Gastroesophageal sphincter (tissue), 4 donors: ENCODE measurements around the gene AASDH. TPM values are rescaled to one million over a fixed set of nuclear protein-coding genes. Genes with fewer than 3 reads are reported as not detected.
A peak's percentile ranks its signal among the peaks of the same experiment; 100 is the strongest.

ENCODE experiments used
- ATAC-seq: fragments of 150-250 bp; one replicate; pipeline ENCODE4 v1.9.1; 2016; ENCODE audit warnings: mild to moderate bottlenecking, moderate library complexity
- H3K27ac ChIP-seq, 4 donors: fragments of 200-600 bp; sonication (generic) in 3 of 4; 1 replicate in 3 of 4; 2 replicates in 1 of 4; pipeline ENCODE4 v1.5.1; 2016 to 2019
- H3K27me3 ChIP-seq: fragments of 200-600 bp; sonication (generic); one replicate; pipeline ENCODE4 v1.5.1; 2019
- H3K36me3 ChIP-seq, 2 donors: fragments of 200-600 bp; sonication (generic); one replicate each; pipeline ENCODE4 v1.5.1; 2019; ENCODE audit warnings: control low read depth in 1 of 2
- H3K4me1 ChIP-seq, 3 donors: fragments of 200-600 bp; sonication (generic); 1 replicate in 2 of 3; 2 replicates in 1 of 3; pipeline ENCODE4 v1.5.1; 2016 to 2019; ENCODE audit warnings: control low read depth in 2 of 3
- H3K4me3 ChIP-seq, 2 donors: fragments of 200-600 bp; sonication (generic); one replicate each; pipeline ENCODE4 v1.5.1; 2019; ENCODE audit warnings: mild to moderate bottlenecking in 1 of 2, moderate library complexity in 1 of 2
- H3K9me3 ChIP-seq, 3 donors: fragments of 200-600 bp; sonication (generic); one replicate each; pipeline ENCODE4 v1.5.1; 2017 to 2019; ENCODE audit warnings: control low read depth in 2 of 3
- EP300 ChIP-seq: sonication (generic); formaldehyde crosslinking; IDR thresholded peaks from one replicate; pipeline ENCODE4 v1.6.1; 2017; ENCODE audit warnings: antibody characterized with exemption, mild to moderate bottlenecking
- POLR2A ChIP-seq, 2 donors: fragments of 450-650 bp; IDR thresholded peaks; one replicate each; pipeline ENCODE4 v1.6.1; 2017; ENCODE audit warnings: antibody characterized with exemption in 2 of 2, mild to moderate bottlenecking in 2 of 2, moderate library complexity in 1 of 2
- POLR2AphosphoS5 ChIP-seq: sonication (generic); formaldehyde crosslinking; IDR thresholded peaks from one replicate; pipeline ENCODE4 v1.6.1; 2017; ENCODE audit warnings: antibody characterized with exemption
- WGBS, 2 donors: methylation state at CpG; one replicate each; pipeline ENCODE4 v1.1.5; 2018; ENCODE audit warnings: low coverage in 1 of 2; 5-methylcytosine and 5-hydroxymethylcytosine counted together
- total RNA-seq, 4 donors: library from RNA; depleted of rRNA; stranded (reverse); fragments of >200 nt; gene quantifications; one replicate each; pipeline ENCODE4 v1.1.0, GENCODE V29; 2016
- TF ChIP-seq, protein P1 (sequence below), 4 experiments: fragments of 200-600 bp in 2 of 4; fragments of 450-650 bp in 2 of 4; sonication (generic) in 1 of 4; IDR thresholded peaks; one replicate each; pipeline ENCODE4 v1.5.1; 2017 to 2019; ENCODE audit warnings: antibody characterized with exemption in 4 of 4, mild to moderate bottlenecking in 2 of 4, moderate library complexity in 2 of 4

Gene AASDH, protein sequence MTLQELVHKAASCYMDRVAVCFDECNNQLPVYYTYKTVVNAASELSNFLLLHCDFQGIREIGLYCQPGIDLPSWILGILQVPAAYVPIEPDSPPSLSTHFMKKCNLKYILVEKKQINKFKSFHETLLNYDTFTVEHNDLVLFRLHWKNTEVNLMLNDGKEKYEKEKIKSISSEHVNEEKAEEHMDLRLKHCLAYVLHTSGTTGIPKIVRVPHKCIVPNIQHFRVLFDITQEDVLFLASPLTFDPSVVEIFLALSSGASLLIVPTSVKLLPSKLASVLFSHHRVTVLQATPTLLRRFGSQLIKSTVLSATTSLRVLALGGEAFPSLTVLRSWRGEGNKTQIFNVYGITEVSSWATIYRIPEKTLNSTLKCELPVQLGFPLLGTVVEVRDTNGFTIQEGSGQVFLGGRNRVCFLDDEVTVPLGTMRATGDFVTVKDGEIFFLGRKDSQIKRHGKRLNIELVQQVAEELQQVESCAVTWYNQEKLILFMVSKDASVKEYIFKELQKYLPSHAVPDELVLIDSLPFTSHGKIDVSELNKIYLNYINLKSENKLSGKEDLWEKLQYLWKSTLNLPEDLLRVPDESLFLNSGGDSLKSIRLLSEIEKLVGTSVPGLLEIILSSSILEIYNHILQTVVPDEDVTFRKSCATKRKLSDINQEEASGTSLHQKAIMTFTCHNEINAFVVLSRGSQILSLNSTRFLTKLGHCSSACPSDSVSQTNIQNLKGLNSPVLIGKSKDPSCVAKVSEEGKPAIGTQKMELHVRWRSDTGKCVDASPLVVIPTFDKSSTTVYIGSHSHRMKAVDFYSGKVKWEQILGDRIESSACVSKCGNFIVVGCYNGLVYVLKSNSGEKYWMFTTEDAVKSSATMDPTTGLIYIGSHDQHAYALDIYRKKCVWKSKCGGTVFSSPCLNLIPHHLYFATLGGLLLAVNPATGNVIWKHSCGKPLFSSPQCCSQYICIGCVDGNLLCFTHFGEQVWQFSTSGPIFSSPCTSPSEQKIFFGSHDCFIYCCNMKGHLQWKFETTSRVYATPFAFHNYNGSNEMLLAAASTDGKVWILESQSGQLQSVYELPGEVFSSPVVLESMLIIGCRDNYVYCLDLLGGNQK
- total RNA-seq, result 10 to 100 TPM in 2 of 4 donors, 1 to 10 TPM in 2; 4.5 to 13.1 (median 9.5) TPM

DNA sequence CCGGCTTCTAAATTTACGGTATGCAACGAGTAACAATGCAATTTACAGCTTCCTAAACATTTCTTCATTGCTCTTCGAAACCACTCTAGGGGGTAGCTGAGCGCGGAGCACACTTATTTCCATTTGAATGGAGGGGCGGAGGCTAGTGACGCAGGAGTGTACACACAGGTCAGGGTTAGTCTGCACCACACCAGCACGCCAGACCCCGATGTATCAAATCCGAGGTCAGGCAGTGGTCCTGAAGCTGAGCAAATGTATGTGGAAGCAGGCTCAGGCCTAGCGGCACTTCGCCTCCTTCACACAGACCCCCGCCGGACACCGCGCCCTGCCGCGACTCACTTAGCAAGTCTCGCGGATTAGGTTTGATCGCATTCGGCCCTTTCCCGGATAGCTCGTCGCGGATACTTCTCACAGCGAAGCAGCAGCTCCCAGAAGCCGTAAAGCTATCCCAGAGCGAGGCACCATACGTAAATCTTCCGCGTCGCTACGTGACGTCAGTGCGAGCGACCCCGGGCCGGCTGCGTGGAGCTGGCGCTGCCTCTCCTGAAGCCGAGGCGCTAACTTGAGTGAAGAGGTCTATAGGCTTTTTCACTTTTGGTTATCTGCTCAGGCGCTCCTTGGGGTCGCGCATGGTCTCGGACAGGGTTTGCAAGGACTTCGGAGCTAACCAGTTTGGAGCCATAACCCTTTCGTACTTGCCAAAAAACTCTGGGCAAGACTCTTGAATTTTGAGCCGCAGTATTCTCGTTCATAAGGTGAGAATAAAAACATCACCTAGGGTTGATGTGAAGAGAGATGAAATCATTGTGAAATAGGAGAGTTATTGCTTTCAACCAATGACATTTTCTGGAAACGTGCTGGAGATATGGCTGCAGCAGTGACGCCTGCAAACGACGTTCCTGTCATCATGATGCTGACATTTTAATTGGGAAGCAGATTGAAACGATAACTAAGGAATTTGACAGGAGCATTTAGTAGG is at the start of gene AASDH:
Gene AASDH (minus strand): TSS at position 469 of the 979 bp plus-strand sequence. CDS start 3,192 bp downstream, outside the sequence.
- WGBS, 2 donors, result 1 to 3% methylated on average over 13 to 17 of the region's 57 CpGs
- Histone ChIP-seq H3K36me3 (peaks cover 0 to 5% of the 10 kb centered on the region in 2 donors), H3K4me3 (peak within 1 kb of the TSS; percentile 73 to 97), H3K9me3 (no peaks in the 10 kb centered on the region), H3K27ac (peak within 1 kb of the TSS; percentile 95 to 99 (median 96)), H3K4me1 (peaks cover 6 to 31% (median 6%) of the 10 kb centered on the region in 3 donors), H3K27me3 (no peaks in the 10 kb centered on the region)
- peak; percentile 97 for ATAC-seq
- TF ChIP-seq, protein P1, sequence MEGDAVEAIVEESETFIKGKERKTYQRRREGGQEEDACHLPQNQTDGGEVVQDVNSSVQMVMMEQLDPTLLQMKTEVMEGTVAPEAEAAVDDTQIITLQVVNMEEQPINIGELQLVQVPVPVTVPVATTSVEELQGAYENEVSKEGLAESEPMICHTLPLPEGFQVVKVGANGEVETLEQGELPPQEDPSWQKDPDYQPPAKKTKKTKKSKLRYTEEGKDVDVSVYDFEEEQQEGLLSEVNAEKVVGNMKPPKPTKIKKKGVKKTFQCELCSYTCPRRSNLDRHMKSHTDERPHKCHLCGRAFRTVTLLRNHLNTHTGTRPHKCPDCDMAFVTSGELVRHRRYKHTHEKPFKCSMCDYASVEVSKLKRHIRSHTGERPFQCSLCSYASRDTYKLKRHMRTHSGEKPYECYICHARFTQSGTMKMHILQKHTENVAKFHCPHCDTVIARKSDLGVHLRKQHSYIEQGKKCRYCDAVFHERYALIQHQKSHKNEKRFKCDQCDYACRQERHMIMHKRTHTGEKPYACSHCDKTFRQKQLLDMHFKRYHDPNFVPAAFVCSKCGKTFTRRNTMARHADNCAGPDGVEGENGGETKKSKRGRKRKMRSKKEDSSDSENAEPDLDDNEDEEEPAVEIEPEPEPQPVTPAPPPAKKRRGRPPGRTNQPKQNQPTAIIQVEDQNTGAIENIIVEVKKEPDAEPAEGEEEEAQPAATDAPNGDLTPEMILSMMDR (IDR thresholded peaks at IDR 0.05), result no peak
- TF ChIP-seq POLR2A (IDR thresholded peaks at IDR 0.05) (peak; percentile 73 to 80), POLR2AphosphoS5 (peak; percentile 93)

DNA sequence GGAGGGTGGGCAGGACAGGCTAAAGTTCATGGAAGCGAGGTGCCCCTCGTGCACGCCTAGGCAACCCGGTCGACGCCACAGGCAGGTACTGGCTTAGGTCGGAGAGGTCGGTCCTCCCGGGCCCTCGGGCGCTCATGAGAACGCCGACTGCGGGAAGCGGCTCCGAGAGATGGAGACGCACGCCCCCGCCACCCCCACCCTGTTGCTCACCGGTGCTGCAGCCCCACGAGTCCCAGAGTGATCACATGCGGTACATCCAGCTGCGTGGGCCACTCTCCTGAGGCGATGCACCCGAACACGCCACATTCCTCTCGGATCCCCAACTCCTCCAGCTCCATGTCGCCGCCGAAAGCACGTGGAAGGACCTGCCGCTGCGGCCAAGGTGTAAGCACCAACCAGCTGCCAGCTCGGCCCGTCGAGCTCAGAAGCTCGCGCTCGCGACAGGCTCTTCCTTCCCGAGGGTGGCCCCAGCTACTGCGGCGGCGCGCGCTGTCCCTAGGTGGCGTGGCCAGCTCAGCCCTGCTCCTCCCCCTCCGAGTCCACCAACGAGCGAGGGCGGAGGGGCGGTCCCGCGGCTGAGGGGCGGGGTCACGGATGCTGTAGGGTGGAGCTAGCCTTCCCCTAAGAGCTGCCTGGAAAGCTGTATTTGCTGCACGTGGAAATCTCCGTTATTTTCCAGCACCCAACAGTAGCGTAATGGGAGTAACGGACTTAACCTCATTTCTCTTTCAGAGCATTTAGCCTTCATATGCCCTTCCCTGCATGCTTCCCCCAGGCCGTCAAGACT is 48.0 kb upstream of the AASDH start, which contains the start of gene PPAT:
Gene PPAT (minus strand): TSS at position 476 of the 787 bp plus-strand sequence. CDS start 138 bp downstream, at position 338.
- Histone ChIP-seq H3K4me3 (peak within 1 kb of the TSS; percentile 45 to 72), H3K36me3 (no peaks in the 10 kb centered on the region), H3K4me1 (peaks cover 0 to 33% (median 0%) of the 10 kb centered on the region in 3 donors), H3K27ac (peak within 1 kb of the TSS; percentile 75 to 97 (median 93)), H3K27me3 (no peaks in the 10 kb centered on the region), H3K9me3 (no peaks in the 10 kb centered on the region)
- 0% methylated on average over 22 of the region's 61 CpGs; no CpG with 5 or more reads in 1 of the 2 donors for WGBS, 2 donors
- TF ChIP-seq EP300 (no peak), POLR2A (IDR thresholded peaks at IDR 0.05) (peak; percentile 10 to 41), POLR2AphosphoS5 (peak; percentile 55)
- TF ChIP-seq, protein P1 (IDR thresholded peaks at IDR 0.05), result peak in 3 of 4 experiments; percentile 40 to 52 (median 46)
- peak; percentile 95 for ATAC-seq

DNA sequence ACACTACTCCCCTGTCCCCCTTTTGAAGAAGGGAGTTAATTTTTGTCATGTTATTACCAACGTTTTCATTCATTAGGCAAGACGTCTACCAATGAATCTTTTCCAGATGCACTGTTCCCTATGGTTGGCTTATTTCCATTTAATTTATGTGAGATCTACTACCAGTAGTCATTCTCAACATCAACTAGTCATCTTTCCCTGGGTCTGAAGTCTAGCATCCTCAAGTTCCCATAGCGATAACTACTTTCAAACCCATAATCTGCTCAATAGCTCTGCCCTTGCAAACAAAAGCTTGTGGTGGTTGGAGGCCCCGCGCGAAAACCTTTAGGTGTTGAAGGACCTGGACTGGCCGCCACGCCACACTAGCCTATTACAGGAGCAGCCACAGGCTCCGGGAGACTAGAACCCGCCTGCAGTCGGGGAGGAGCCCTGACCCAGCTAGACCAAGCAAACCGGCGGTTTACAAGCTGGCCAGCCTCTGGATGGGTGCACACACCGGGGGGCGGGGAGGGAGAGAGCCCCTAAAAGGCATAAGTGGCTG is 47.4 kb upstream of the AASDH start:
- peaks cover 0 to 33% (median 0%) of the 10 kb centered on the region in 3 donors for H3K4me1 ChIP-seq
- peak overlapping the region in 3 of 4 donors; percentile 92 to 97 (median 94) for H3K27ac ChIP-seq
- ATAC-seq, result no peak
- no peaks in the 10 kb centered on the region for H3K9me3 ChIP-seq
- 11 to 18% methylated on average over 3 to 4 of the region's 15 CpGs for WGBS, 2 donors
- no peaks in the 10 kb centered on the region for H3K27me3 ChIP-seq
- no peaks in the 10 kb centered on the region for H3K36me3 ChIP-seq
- H3K4me3 ChIP-seq, result peak overlapping the region; percentile 45 to 72
- TF ChIP-seq, protein P1 (IDR thresholded peaks at IDR 0.05), result no peak
- TF ChIP-seq EP300, result no peak
- TF ChIP-seq POLR2AphosphoS5, result no peak
- no peak for TF ChIP-seq POLR2A (IDR thresholded peaks at IDR 0.05)
